A673 (cell line): ENCODE results near the gene RIPK3. TPM values are rescaled to one million over a fixed set of nuclear protein-coding genes. Genes with fewer than 3 reads are reported as not detected.

Experiments used
- BruUV-seq: library from RNA; stranded (reverse); fragments of 400-500 nt; replicated peaks from 2 replicates; lab custom pipeline; 2021; lab: Mats Ljungman, UMichigan
- CTCF ChIA-PET: fragments of 300-600 bp; sonication (Branson Sonifier 250); formaldehyde crosslinking; loops from one replicate; lab custom pipeline; 2022; ENCODE audit warnings: antibody characterized with exemption; lab: Charles Lee
- POLR2A ChIA-PET: fragments of 300-600 bp; sonication (Branson Sonifier 250); formaldehyde crosslinking; loops from one replicate; lab custom pipeline; 2022; ENCODE audit warnings: antibody characterized with exemption; ENCODE audit not compliant: low non-redundant PET; lab: Charles Lee
- DNase-seq: peaks from one replicate; pipeline ENCODE4 v3.0.0-alpha.2; 2015; ENCODE audit warnings: low spot score
- H3K27ac ChIP-seq: fragments of 200-600 bp; sonication (generic); 2 replicates; pipeline ENCODE4 v1.5.1; 2016; ENCODE audit warnings: mixed run types, low read depth, mild to moderate bottlenecking, mixed read lengths, antibody characterized with exemption, low read length; ENCODE audit not compliant: poor library complexity, severe bottlenecking
- H3K27me3 ChIP-seq: fragments of 200-600 bp; sonication (generic); replicated peaks from 2 replicates; pipeline ENCODE4 v1.6.1; 2017; ENCODE audit warnings: mixed run types, low read depth, mild to moderate bottlenecking, mixed read lengths, antibody characterized with exemption, low read length; ENCODE audit not compliant: insufficient read depth, poor library complexity
- H3K36me3 ChIP-seq: fragments of 200-600 bp; sonication (generic); 2 replicates; pipeline ENCODE4 v1.6.1; 2016; ENCODE audit warnings: mixed run types, mild to moderate bottlenecking, mixed read lengths, antibody characterized with exemption, low read length; ENCODE audit not compliant: insufficient read depth, poor library complexity, severe bottlenecking
- H3K4me1 ChIP-seq: fragments of 200-600 bp; sonication (generic); 2 replicates; pipeline ENCODE4 v1.6.1; 2017; ENCODE audit warnings: mixed run types, mild to moderate bottlenecking, mixed read lengths, antibody characterized with exemption, low read length; ENCODE audit not compliant: insufficient read depth, poor library complexity, severe bottlenecking
- H3K4me3 ChIP-seq: fragments of 200-600 bp; sonication (generic); 2 replicates; pipeline ENCODE4 v1.5.1; 2016; ENCODE audit warnings: low read depth, mixed run types, mild to moderate bottlenecking, mixed read lengths, low read length; ENCODE audit not compliant: poor library complexity, severe bottlenecking
- H3K9me3 ChIP-seq: fragments of 200-600 bp; sonication (generic); 2 replicates; pipeline ENCODE4 v1.6.1; 2016; ENCODE audit warnings: mixed run types, low read depth, mild to moderate bottlenecking, mixed read lengths, antibody characterized with exemption, low read length; ENCODE audit not compliant: poor library complexity, severe bottlenecking
- CTCF ChIP-seq: fragments of 300-800, 200-600 bp; sonication (generic); conservative IDR thresholded peaks from 2 replicates; pipeline ENCODE4 v1.5.1; 2017; ENCODE audit warnings: low read depth, mild to moderate bottlenecking, antibody characterized with exemption, low read length, moderate library complexity, mixed read lengths
- EZH2 ChIP-seq: fragments of 200-600 bp; sonication (generic); IDR thresholded peaks from 2 replicates; pipeline ENCODE4 v1.6.1; 2017; ENCODE audit warnings: borderline replicate concordance, low read depth, mild to moderate bottlenecking, mixed read lengths, antibody characterized with exemption, low read length; ENCODE audit not compliant: poor library complexity, severe bottlenecking
- intact Hi-C: fragments of 100-400 bp; cut with micrococcal nuclease; formaldehyde crosslinking; loops from one replicate; pipeline ENCODE4 v1.10.0; 2022; ENCODE audit not compliant: unreplicated experiment
- total RNA-seq: library from RNA; stranded (reverse); gene quantifications from 2 replicates; pipeline ENCODE4 v1.2.3, GENCODE V29; 2021

The RIPK3 gene
- total RNA-seq, 1 experiment from 2014 or later = not detected

GRCh38 chr14:24387009-24387345, 47.2 kb upstream of the RIPK3 start:
- ChIA-PET CTCF (no interaction called here), POLR2A (no interaction called here)
- Histone ChIP-seq H3K27ac (no peak overlapping the region), H3K4me1 (no peaks in the 10 kb centered on the region), H3K27me3 (no peaks in the 10 kb centered on the region), H3K4me3 (no peak overlapping the region), H3K36me3 (no peaks in the 10 kb centered on the region), H3K9me3 (no peaks in the 10 kb centered on the region)
- BruUV-seq = no TSS peak
- no peak for DNase-seq
- intact Hi-C loops = no loop called here
- TF ChIP-seq CTCF = no peak
- no peak for TF ChIP-seq EZH2

GRCh38 chr14:24385524-24385923, 45.7 kb upstream of the RIPK3 start:
- no peak overlapping the region for H3K27ac ChIP-seq
- no peak overlapping the region for H3K4me3 ChIP-seq
- no peaks in the 10 kb centered on the region for H3K9me3 ChIP-seq
- H3K36me3 ChIP-seq = no peaks in the 10 kb centered on the region
- no peak for DNase-seq
- TF ChIP-seq EZH2 (no peak), CTCF (no peak)
- H3K4me1 ChIP-seq = no peaks in the 10 kb centered on the region
- intact Hi-C loops = no loop called here
- CTCF ChIA-PET = no interaction called here
- no TSS peak for BruUV-seq
- no peaks in the 10 kb centered on the region for H3K27me3 ChIP-seq
- POLR2A ChIA-PET = no interaction called here

GRCh38 chr14:24384169-24384568, 44.4 kb upstream of the RIPK3 start:
- Histone ChIP-seq H3K9me3 (no peaks in the 10 kb centered on the region), H3K4me1 (no peaks in the 10 kb centered on the region), H3K36me3 (no peaks in the 10 kb centered on the region), H3K4me3 (no peak overlapping the region), H3K27me3 (no peaks in the 10 kb centered on the region), H3K27ac (no peak overlapping the region)
- no peak for TF ChIP-seq EZH2
- TF ChIP-seq CTCF = no peak
- no peak for DNase-seq
- ChIA-PET CTCF (no interaction called here), POLR2A (no interaction called here)
- intact Hi-C loops = no loop called here
- no TSS peak for BruUV-seq
